ENCODE measurements around the gene IFT27. TPM values are rescaled to one million over a fixed set of nuclear protein-coding genes. Genes with fewer than 3 reads are reported as not detected.

The IFT27 gene
- 10 to 100 TPM in 2 of 4 donors, 1 to 10 TPM in 2; 4.4 to 15.8 (median 10.8) TPM for total RNA-seq

DNA sequence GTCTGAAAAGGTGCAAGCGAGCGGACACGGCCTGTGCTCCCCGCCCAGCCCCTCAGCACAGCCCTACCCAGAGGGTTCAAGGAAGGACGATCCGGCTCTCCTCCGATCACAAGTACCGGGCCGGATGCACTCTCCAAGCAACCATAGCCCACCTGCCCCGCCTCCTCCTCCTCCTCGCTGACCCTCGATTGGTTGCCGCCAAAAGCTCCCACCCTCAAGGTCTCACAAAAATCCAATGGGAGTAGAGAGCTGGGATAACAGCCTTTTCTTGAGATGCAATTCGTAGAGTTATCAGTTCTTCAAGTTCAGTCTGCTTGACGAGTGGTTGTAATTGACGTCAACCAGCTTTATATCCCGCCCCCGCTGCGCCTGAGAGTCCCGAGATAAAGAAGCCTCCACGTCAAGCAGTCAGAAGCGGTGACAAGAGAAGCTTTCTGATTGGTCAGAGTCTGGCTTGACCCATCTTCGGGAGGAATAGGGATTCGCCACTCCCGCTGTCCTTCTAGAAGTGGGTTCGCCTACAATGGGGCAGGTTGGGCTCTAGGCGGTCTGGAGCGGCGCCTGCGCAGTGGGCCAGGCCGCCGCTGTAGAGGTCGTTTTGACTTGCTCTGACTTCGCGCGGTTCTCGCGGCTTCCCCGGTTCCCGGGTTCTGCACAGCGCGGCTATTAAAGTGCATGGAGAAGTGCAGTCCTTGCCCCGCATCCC lies at the start of gene IFT27:
Gene IFT27, minus strand, starts transcription at position 156 of the 706 bp plus-strand sequence. CDS start 412 bp downstream, outside the sequence.
- ATAC-seq (ENCODE audit: low FRiP score) (peak; percentile 97), DNase-seq (ENCODE audit: low spot score) (peak; percentile 98)
- no peak for TF ChIP-seq CTCF (IDR thresholded peaks at IDR 0.05)

- no peak for DNase-seq (ENCODE audit: low spot score)
- no peak for TF ChIP-seq CTCF (IDR thresholded peaks at IDR 0.05)
- ATAC-seq (ENCODE audit: low FRiP score): no peak
Observed at GRCh38 chr22:36824655-36825054, 48.7 kb upstream of the IFT27 start.

DNA sequence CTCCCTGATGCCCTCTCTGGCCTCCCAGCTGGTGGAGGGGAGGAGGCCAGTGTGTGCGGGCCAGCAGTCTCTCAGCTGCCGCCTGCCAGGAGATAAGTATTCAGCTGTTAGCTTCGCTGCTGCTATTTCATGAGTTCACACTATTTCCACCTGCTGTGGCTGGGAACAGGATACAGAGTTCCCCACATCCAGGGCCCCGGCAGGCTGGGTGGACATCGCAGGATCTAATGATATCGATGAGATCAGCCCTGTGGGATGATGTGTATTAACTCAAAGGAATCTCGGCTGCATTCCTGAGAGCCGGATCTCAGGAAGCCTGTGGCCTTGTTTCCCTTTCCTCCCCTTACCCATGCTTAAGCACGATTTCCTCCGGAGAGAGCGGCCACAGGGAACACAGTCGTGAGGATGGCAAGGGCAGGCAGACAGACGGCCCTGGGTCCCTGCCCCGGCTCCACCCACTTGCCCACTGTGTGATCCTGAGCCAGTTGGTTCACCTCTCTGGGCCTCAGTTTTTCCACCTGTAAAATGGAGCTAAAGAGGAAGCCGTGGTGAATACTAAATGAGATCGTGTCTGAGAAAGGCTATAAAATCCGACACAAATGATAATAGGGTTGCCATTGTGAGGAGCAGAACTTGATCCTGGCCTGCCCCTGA lies 47.4 kb upstream of the IFT27 start:
- ATAC-seq (ENCODE audit: low FRiP score): no peak

DNA sequence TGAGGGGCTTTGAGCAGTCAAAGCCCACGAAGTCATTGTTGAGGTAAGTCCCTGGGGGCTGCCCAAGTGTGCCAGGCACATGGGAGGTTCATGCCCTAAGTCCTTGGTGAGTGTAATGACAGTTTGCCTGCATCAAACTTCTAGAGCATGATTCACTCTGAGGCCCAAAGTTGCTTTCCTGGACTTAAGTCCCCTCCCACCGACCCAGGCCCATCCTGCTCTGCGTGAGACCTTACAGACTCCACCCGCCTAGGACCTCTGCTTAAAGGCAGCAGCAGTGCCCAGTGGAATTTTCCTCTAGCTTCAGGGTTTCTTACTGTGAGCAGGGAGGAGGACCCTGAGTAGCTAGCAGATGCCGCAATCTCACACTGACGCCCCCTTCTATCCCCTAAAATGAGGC lies 46.7 kb upstream of the IFT27 start:
- no peak for TF ChIP-seq CTCF (IDR thresholded peaks at IDR 0.05)
- no peak for ATAC-seq (ENCODE audit: low FRiP score)
- DNase-seq (ENCODE audit: low spot score): no peak

More for the DNA sequence above, 47.4 kb upstream of the IFT27 start:
- no peak for DNase-seq (ENCODE audit: low spot score)
- no peak for TF ChIP-seq CTCF (IDR thresholded peaks at IDR 0.05)

DNA sequence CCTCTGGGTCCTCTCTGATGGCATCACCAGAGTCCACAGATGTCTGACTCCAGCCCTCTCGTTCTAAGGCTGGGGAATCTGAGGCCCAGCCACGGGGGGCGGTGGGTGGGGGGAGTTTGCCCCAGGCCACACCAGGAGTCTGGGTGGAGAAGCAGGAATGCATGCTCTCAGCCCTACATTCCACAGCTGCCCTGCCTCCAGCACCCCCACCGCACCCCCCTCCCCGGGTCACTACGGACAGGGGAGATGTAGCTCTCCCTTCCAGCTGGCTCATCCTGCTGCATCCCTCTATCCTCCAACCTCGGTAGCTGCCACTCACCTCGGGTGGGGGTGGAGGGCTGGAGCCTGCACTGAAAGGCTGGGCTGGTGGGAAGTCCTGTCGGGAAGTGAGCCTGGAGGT lies 43.2 kb upstream of the IFT27 start:
- ATAC-seq (ENCODE audit: low FRiP score): no peak
- DNase-seq (ENCODE audit: low spot score): no peak
- TF ChIP-seq CTCF (IDR thresholded peaks at IDR 0.05): no peak

- ATAC-seq (ENCODE audit: low FRiP score) (no peak), DNase-seq (ENCODE audit: low spot score) (no peak)
- TF ChIP-seq CTCF (IDR thresholded peaks at IDR 0.05): no peak
Observed at GRCh38 chr22:36818010-36818642, 42.2 kb upstream of the IFT27 start.

Data from omental fat pad (tissue), 4 donors.